Calu3 (cell line): ENCODE results near the gene SSRP1. TPM values are rescaled to one million over a fixed set of nuclear protein-coding genes. Genes with fewer than 3 reads are reported as not detected.

Experiments used
- BruUV-seq: library from RNA; stranded (reverse); fragments of 400-500 nt; replicated peaks from 2 replicates; lab custom pipeline; 2021; lab: Mats Ljungman, UMichigan
- CTCF ChIA-PET: fragments of 300-600 bp; sonication (Branson Sonifier 250); formaldehyde crosslinking; loops from one replicate; lab custom pipeline; 2022; ENCODE audit warnings: antibody characterized with exemption; lab: Charles Lee
- DNase-seq: peaks from one replicate; pipeline ENCODE4 v3.0.0; 2022
- H3K27ac Mint-ChIP-seq: one replicate; pipeline ENCODE4 v1.8.0; 2022; ENCODE audit warnings: mixed read lengths; ENCODE audit not compliant: unreplicated experiment
- H3K27me3 Mint-ChIP-seq: one replicate; pipeline ENCODE4 v1.8.0; 2022; ENCODE audit warnings: mixed read lengths; ENCODE audit not compliant: unreplicated experiment
- H3K36me3 Mint-ChIP-seq: one replicate; pipeline ENCODE4 v1.8.0; 2022; ENCODE audit warnings: mild to moderate bottlenecking, moderate library complexity, mixed read lengths; ENCODE audit not compliant: insufficient read depth, unreplicated experiment
- H3K4me1 Mint-ChIP-seq: one replicate; pipeline ENCODE4 v1.8.0; 2022; ENCODE audit warnings: mild to moderate bottlenecking, low read depth, mixed read lengths; ENCODE audit not compliant: unreplicated experiment
- H3K4me3 Mint-ChIP-seq: one replicate; pipeline ENCODE4 v1.8.0; 2022; ENCODE audit warnings: mild to moderate bottlenecking, low read depth, moderate library complexity, mixed read lengths; ENCODE audit not compliant: unreplicated experiment
- H3K9me3 Mint-ChIP-seq: one replicate; pipeline ENCODE4 v1.8.0; 2022; ENCODE audit warnings: low read depth, mixed read lengths; ENCODE audit not compliant: unreplicated experiment
- CTCF ChIP-seq: fragments of 200-600 bp; IDR thresholded peaks from one replicate; pipeline ENCODE4 v1.8.0; 2022; ENCODE audit warnings: antibody characterized with exemption; ENCODE audit not compliant: unreplicated experiment
- intact Hi-C: fragments of 100-400 bp; cut with micrococcal nuclease; formaldehyde crosslinking; loops from one replicate; pipeline ENCODE4 v1.10.0; 2022; ENCODE audit not compliant: unreplicated experiment
- total RNA-seq: library from RNA; stranded (reverse); gene quantifications from 2 replicates; pipeline ENCODE4 v1.2.3, GENCODE V29; 2022

Gene SSRP1
- total RNA-seq, 1 experiment from 2014 or later, result 145 TPM

GRCh38 chr11:57276169-57276970 is 59.3 kb downstream of the SSRP1 start:
- Mint-ChIP-seq H3K4me1 (peaks cover 54% of the 10 kb centered on the region), H3K27me3 (no peaks in the 10 kb centered on the region), H3K9me3 (peaks cover 6% of the 10 kb centered on the region), H3K4me3 (no peak overlapping the region), H3K36me3 (peaks cover 13% of the 10 kb centered on the region), H3K27ac (no peak overlapping the region)
- no peak for TF ChIP-seq CTCF
- DNase-seq, result no peak
- intact Hi-C loops, result loop anchor here (2.0 kb wide), 1 partner anchor 34 kb away; no protein-coding TSS in a partner anchor
- no TSS peak for BruUV-seq
- CTCF ChIA-PET, result no interaction called here

Other genes starting within 250 kb of the SSRP1 start
- not detected in 2 replicates for gene LRRC55, start 153.9 kb downstream of the SSRP1 start, total RNA-seq
- not detected in 2 replicates for gene APLNR, start 98.6 kb downstream of the SSRP1 start, total RNA-seq
- 151 TPM in 2 replicates for gene TNKS1BP1, start 10.9 kb downstream of the SSRP1 start, total RNA-seq
- not detected in 2 replicates for gene P2RX3, start 2.5 kb upstream of the SSRP1 start, total RNA-seq
- gene PRG3, start 45.3 kb upstream of the SSRP1 start, total RNA-seq, result not detected in 2 replicates
- not detected in 2 replicates for gene PRG2, start 54.8 kb upstream of the SSRP1 start, total RNA-seq
- gene SLC43A3, start 91.2 kb upstream of the SSRP1 start, total RNA-seq, result 91.8 and 127 TPM in 2 replicates
- 1.9 and 3.6 TPM in 2 replicates for gene RTN4RL2, start 124.6 kb upstream of the SSRP1 start, total RNA-seq
- 9.5 and 12.5 TPM in 2 replicates for gene SLC43A1, start 179.8 kb upstream of the SSRP1 start, total RNA-seq
- 68.5 and 73.5 TPM in 2 replicates for gene TIMM10, start 194.9 kb upstream of the SSRP1 start, total RNA-seq
- gene SMTNL1, start 201.7 kb upstream of the SSRP1 start, total RNA-seq, result not detected in 2 replicates
- 80.8 and 170 TPM in 2 replicates for gene UBE2L6, start 231.8 kb upstream of the SSRP1 start, total RNA-seq